Measurements from ENCODE around the gene TBC1D19. TPM values are rescaled to one million over a fixed set of nuclear protein-coding genes. Genes with fewer than 3 reads are reported as not detected.

The TBC1D19 gene
- total and polyA plus RNA-seq, 4 donors = 1.2 to 5.8 (median 2.2) TPM

GRCh38 chr4:26762650-26763049 lies 178.8 kb downstream of the TBC1D19 start (continued):
- TF ChIP-seq ATF3 (IDR thresholded peaks at IDR 0.05) (no peak), SP1 (IDR thresholded peaks at IDR 0.05) (no peak), FOXA1 (IDR thresholded peaks at IDR 0.05) (no peak), YY1 (IDR thresholded peaks at IDR 0.05) (no peak), TAF1 (conservative IDR thresholded peaks at IDR 0.05) (no peak), RAD21 (IDR thresholded peaks at IDR 0.05) (no peak)

GRCh38 chr4:26763063-26763462 lies 179.2 kb downstream of the TBC1D19 start:
- no peak for TF ChIP-seq GABPA (IDR thresholded peaks at IDR 0.05 in 1 of 2, conservative IDR thresholded peaks at IDR 0.05 in 1 of 2)
- no peak for TF ChIP-seq YY1 (IDR thresholded peaks at IDR 0.05)
- no peak for TF ChIP-seq EGR1 (IDR thresholded peaks at IDR 0.05; ENCODE audit: low read depth in 2 of 2)
- TF ChIP-seq RXRA (IDR thresholded peaks at IDR 0.05) = no peak
- no peak for TF ChIP-seq MAX (IDR thresholded peaks at IDR 0.05)
- no peak for TF ChIP-seq NR2F2 (IDR thresholded peaks at IDR 0.05)
- TF ChIP-seq FOXA1 (IDR thresholded peaks at IDR 0.05) = no peak
- no peak for TF ChIP-seq ZBTB33 (IDR thresholded peaks at IDR 0.05)
- no peak for TF ChIP-seq JUND (IDR thresholded peaks at IDR 0.05)
- TF ChIP-seq CTCF (IDR thresholded peaks at IDR 0.05; ENCODE audit: low read depth, low read length, missing input control) = no peak
- no peak for TF ChIP-seq HNF4A (conservative IDR thresholded peaks at IDR 0.05)
- TF ChIP-seq ATF3 (IDR thresholded peaks at IDR 0.05) = no peak
- TF ChIP-seq FOXA2 (IDR thresholded peaks at IDR 0.05) = no peak
- no peak for TF ChIP-seq HNF4G (IDR thresholded peaks at IDR 0.05)
- Histone ChIP-seq H3K4me3 (ENCODE audit: low read depth in 1 of 3, low read length in 3 of 3) (no peak overlapping the region), H3K27me3 (ENCODE audit: control insufficient read depth in 4 of 4, insufficient read depth in 4 of 4, low read length in 3 of 4) (no peaks in the 10 kb centered on the region), H3K27ac (ENCODE audit: low read depth in 1 of 2, low read length in 2 of 2) (no peak overlapping the region), H3K36me3 (ENCODE audit: control insufficient read depth in 4 of 4, insufficient read depth in 3 of 4, low read depth in 1 of 4, low read length in 3 of 4) (no peaks in the 10 kb centered on the region), H3K9ac (ENCODE audit: low read depth in 1 of 2, low read length in 2 of 2) (no peak overlapping the region), H3K4me1 (ENCODE audit: control insufficient read depth in 4 of 4, insufficient read depth in 4 of 4, low read length in 3 of 4) (no peaks in the 10 kb centered on the region), H3K9me3 (ENCODE audit: control insufficient read depth in 4 of 4, low read length in 3 of 4) (no peaks in the 10 kb centered on the region)
- WGBS = 72% methylated on average over 2 of the region's 2 CpGs
- DNase-seq (ENCODE audit: low spot score) = no peak

- WGBS = 89% methylated on average over 3 of the region's 3 CpGs
- Histone ChIP-seq H3K4me1 (ENCODE audit: control insufficient read depth in 4 of 4, insufficient read depth in 4 of 4, low read length in 3 of 4) (no peaks in the 10 kb centered on the region), H3K9ac (ENCODE audit: low read depth in 1 of 2, low read length in 2 of 2) (no peak overlapping the region), H3K27ac (ENCODE audit: low read depth in 1 of 2, low read length in 2 of 2) (no peak overlapping the region), H3K4me3 (ENCODE audit: low read depth in 1 of 3, low read length in 3 of 3) (no peak overlapping the region), H3K27me3 (ENCODE audit: control insufficient read depth in 4 of 4, insufficient read depth in 4 of 4, low read length in 3 of 4) (no peaks in the 10 kb centered on the region), H3K9me3 (ENCODE audit: control insufficient read depth in 4 of 4, low read length in 3 of 4) (no peaks in the 10 kb centered on the region), H3K36me3 (ENCODE audit: control insufficient read depth in 4 of 4, insufficient read depth in 3 of 4, low read depth in 1 of 4, low read length in 3 of 4) (no peaks in the 10 kb centered on the region)
- TF ChIP-seq NR2F2 (IDR thresholded peaks at IDR 0.05) = no peak
- no peak for TF ChIP-seq RXRA (IDR thresholded peaks at IDR 0.05)
- no peak for TF ChIP-seq RAD21 (IDR thresholded peaks at IDR 0.05)
- no peak for TF ChIP-seq JUND (IDR thresholded peaks at IDR 0.05)
- no peak for DNase-seq (ENCODE audit: low spot score)
Observed at GRCh38 chr4:26763648-26764047, 179.8 kb downstream of the TBC1D19 start.

All from liver (tissue), 9 donors.